Loucy (cell line): ENCODE measurements around the gene COL5A1.

Experiments
- EZH2phosphoT487 ChIP-seq: fragments of 200-600 bp; IDR thresholded peaks from 2 replicates; pipeline ENCODE4 v1.6.1; 2018; ENCODE audit warnings: antibody characterized with exemption, mild to moderate bottlenecking, moderate library complexity, borderline replicate concordance
- TF ChIP-seq, protein P1 (sequence below): fragments of 200-600 bp; sonication (generic); conservative IDR thresholded peaks from 2 replicates; pipeline ENCODE4 v1.5.1; 2014; ENCODE audit warnings: mild to moderate bottlenecking, antibody characterized with exemption, low read length

GRCh38 chr9:134776080-134776796 lies 134.6 kb downstream of the COL5A1 start:
- TF ChIP-seq, protein P1, sequence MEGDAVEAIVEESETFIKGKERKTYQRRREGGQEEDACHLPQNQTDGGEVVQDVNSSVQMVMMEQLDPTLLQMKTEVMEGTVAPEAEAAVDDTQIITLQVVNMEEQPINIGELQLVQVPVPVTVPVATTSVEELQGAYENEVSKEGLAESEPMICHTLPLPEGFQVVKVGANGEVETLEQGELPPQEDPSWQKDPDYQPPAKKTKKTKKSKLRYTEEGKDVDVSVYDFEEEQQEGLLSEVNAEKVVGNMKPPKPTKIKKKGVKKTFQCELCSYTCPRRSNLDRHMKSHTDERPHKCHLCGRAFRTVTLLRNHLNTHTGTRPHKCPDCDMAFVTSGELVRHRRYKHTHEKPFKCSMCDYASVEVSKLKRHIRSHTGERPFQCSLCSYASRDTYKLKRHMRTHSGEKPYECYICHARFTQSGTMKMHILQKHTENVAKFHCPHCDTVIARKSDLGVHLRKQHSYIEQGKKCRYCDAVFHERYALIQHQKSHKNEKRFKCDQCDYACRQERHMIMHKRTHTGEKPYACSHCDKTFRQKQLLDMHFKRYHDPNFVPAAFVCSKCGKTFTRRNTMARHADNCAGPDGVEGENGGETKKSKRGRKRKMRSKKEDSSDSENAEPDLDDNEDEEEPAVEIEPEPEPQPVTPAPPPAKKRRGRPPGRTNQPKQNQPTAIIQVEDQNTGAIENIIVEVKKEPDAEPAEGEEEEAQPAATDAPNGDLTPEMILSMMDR, result no peak
- no peak for TF ChIP-seq EZH2phosphoT487
